ENCODE measurements around the gene PCNX3.

The PCNX3 gene

DNA sequence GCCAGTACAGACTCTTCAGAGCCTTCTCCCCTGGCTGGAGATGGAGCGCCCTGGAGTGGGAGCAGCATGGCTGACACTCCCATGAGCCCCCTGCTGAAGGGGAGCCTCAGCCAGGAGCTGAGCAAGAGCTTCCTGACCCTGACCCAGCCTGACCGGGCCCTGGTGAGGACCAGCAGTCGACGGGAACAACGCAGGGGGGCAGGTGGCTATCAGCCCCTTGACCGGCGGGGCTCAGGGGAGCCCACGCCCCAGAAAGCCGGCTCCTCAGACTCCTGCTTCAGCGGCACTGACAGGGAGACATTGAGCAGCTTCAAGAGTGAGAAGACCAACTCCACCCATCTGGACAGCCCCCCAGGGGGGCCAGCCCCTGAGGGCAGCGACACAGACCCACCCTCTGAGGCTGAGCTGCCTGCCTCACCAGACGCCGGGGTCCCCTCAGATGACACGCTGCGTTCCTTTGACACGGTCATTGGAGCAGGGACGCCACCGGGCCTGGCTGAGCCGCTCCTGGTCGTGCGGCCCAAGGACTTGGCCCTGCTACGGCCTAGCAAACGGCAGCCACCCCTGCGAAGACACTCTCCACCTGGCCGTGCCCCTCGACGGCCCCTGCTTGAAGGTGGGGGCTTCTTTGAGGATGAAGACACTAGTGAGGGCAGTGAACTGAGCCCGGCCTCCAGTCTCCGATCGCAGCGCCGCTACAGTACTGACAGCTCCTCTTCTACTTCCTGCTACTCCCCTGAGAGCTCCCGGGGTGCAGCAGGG is 2.6 kb downstream of the PCNX3 start:
- H3K9me2 ChIP-seq (replicated peaks; ENCODE audit: low read depth, low read length), result no peaks in the 10 kb centered on the region
- no peaks in the 10 kb centered on the region for H3K9me3 ChIP-seq (ENCODE audit: insufficient read depth, low read depth, low read length)
- peak overlapping the region; percentile 99 for H3K4me2 ChIP-seq (ENCODE audit: low read depth, low read length, poor library complexity, severe bottlenecking)
- no peak overlapping the region for H3K4me3 ChIP-seq (ENCODE audit: low read length, poor library complexity, severe bottlenecking)
- H2AFZ ChIP-seq (ENCODE audit: low read length), result no peak overlapping the region
- H3K79me2 ChIP-seq (ENCODE audit: insufficient read depth, low read length), result peaks cover 70% of the 10 kb centered on the region
- H3K9ac ChIP-seq (ENCODE audit: low read depth, low read length, poor library complexity, severe bottlenecking), result no peak overlapping the region
- peaks cover 40% of the 10 kb centered on the region for H4K20me1 ChIP-seq (ENCODE audit: insufficient read depth, low read length, poor library complexity, severe bottlenecking)
- no peaks in the 10 kb centered on the region for H3F3A ChIP-seq (ENCODE audit: low read depth)
- H3K36me3 ChIP-seq (ENCODE audit: insufficient read depth, low read length), result peaks cover 33% of the 10 kb centered on the region; the same call in 1 of the 2 replicates
- TF ChIP-seq EZH2phosphoT487 (IDR thresholded peaks at IDR 0.05; ENCODE audit: borderline replicate concordance) (no peak), CTCF (conservative IDR thresholded peaks at IDR 0.05; ENCODE audit: low read length) (no peak)
- no peaks in the 10 kb centered on the region for H3K27me3 ChIP-seq (ENCODE audit: insufficient read depth, low read length, poor library complexity, severe bottlenecking)
- peaks cover 10% of the 10 kb centered on the region for H3K4me1 ChIP-seq (ENCODE audit: insufficient read depth, low read length, poor library complexity, severe bottlenecking)

DNA sequence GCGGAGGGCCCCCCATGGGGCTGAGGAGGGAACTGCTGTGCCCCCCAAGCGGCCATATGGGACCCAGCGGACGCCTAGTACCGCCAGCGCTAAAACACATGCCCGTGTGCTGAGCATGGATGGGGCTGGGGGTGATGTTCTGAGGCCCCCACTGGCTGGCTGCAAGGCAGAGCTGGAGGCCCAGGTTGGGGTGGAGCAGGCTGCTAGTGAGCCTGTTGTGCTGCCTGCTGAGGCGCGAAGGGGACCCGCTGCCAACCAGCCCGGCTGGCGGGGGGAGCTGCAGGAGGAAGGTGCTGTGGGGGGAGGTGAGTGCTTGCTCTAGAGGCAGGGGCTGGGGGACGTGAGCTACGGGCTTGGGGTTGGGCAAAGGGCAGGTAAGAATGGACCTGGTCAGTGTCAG is 3.2 kb downstream of the PCNX3 start:
- peaks cover 64% of the 10 kb centered on the region for H3K79me2 ChIP-seq (ENCODE audit: insufficient read depth, low read length)

GRCh38 chr11:65619281-65619928 is 3.8 kb downstream of the PCNX3 start:
- no peaks in the 10 kb centered on the region for H3K9me2 ChIP-seq (replicated peaks; ENCODE audit: low read depth, low read length)
- H4K20me1 ChIP-seq (ENCODE audit: insufficient read depth, low read length, poor library complexity, severe bottlenecking), result peaks cover 33% of the 10 kb centered on the region
- peaks cover 10% of the 10 kb centered on the region for H3K4me1 ChIP-seq (ENCODE audit: insufficient read depth, low read length, poor library complexity, severe bottlenecking)
- H3K4me3 ChIP-seq (ENCODE audit: low read length, poor library complexity, severe bottlenecking), result no peak overlapping the region
- H3K4me2 ChIP-seq (ENCODE audit: low read depth, low read length, poor library complexity, severe bottlenecking), result no peak overlapping the region
- no peak for TF ChIP-seq EZH2phosphoT487 (IDR thresholded peaks at IDR 0.05; ENCODE audit: borderline replicate concordance)
- H3K9me3 ChIP-seq (ENCODE audit: insufficient read depth, low read depth, low read length), result no peaks in the 10 kb centered on the region
- H2AFZ ChIP-seq (ENCODE audit: low read length), result no peak overlapping the region
- peaks cover 41% of the 10 kb centered on the region; the same call in 1 of the 2 replicates for H3K36me3 ChIP-seq (ENCODE audit: insufficient read depth, low read length)
- no peak overlapping the region for H3K9ac ChIP-seq (ENCODE audit: low read depth, low read length, poor library complexity, severe bottlenecking)
- peaks cover 58% of the 10 kb centered on the region for H3K79me2 ChIP-seq (ENCODE audit: insufficient read depth, low read length)
- H3K27me3 ChIP-seq (ENCODE audit: insufficient read depth, low read length, poor library complexity, severe bottlenecking), result no peaks in the 10 kb centered on the region
- H3F3A ChIP-seq (ENCODE audit: low read depth), result no peaks in the 10 kb centered on the region

More for the DNA sequence above, 3.2 kb downstream of the PCNX3 start:
- Histone ChIP-seq H3K36me3 (ENCODE audit: insufficient read depth, low read length) (peaks cover 34% of the 10 kb centered on the region; the same call in 1 of the 2 replicates), H3K9ac (ENCODE audit: low read depth, low read length, poor library complexity, severe bottlenecking) (no peak overlapping the region), H3F3A (ENCODE audit: low read depth) (no peaks in the 10 kb centered on the region), H3K27me3 (ENCODE audit: insufficient read depth, low read length, poor library complexity, severe bottlenecking) (no peaks in the 10 kb centered on the region), H4K20me1 (ENCODE audit: insufficient read depth, low read length, poor library complexity, severe bottlenecking) (peaks cover 35% of the 10 kb centered on the region), H3K4me1 (ENCODE audit: insufficient read depth, low read length, poor library complexity, severe bottlenecking) (peaks cover 10% of the 10 kb centered on the region), H2AFZ (ENCODE audit: low read length) (no peak overlapping the region), H3K9me3 (ENCODE audit: insufficient read depth, low read depth, low read length) (no peaks in the 10 kb centered on the region), H3K4me2 (ENCODE audit: low read depth, low read length, poor library complexity, severe bottlenecking) (no peak overlapping the region), H3K9me2 (replicated peaks; ENCODE audit: low read depth, low read length) (no peaks in the 10 kb centered on the region), H3K4me3 (ENCODE audit: low read length, poor library complexity, severe bottlenecking) (no peak overlapping the region)
- TF ChIP-seq CTCF (conservative IDR thresholded peaks at IDR 0.05; ENCODE audit: low read length), result no peak
- no peak for TF ChIP-seq EZH2phosphoT487 (IDR thresholded peaks at IDR 0.05; ENCODE audit: borderline replicate concordance)
